Vagina (tissue), 2 donors: ENCODE measurements around the gene TTLL5.

ENCODE experiments used
- CTCF ChIP-seq, 3 experiments: fragments of 450-650 bp in 2 of 3; fragments of 200-600 bp in 1 of 3; sonication (generic) in 1 of 3; IDR thresholded peaks; one replicate each; pipeline ENCODE4 v1.5.1; 2017 to 2019; ENCODE audit warnings: antibody characterized with exemption in 3 of 3, mild to moderate bottlenecking in 2 of 3, moderate library complexity in 2 of 3
- POLR2AphosphoS5 ChIP-seq, 2 donors: sonication (generic); formaldehyde crosslinking; IDR thresholded peaks; one replicate each; pipeline ENCODE4 v1.9.0; 2017; ENCODE audit warnings: antibody characterized with exemption in 2 of 2, mild to moderate bottlenecking in 2 of 2, low read depth in 1 of 2; ENCODE audit not compliant: insufficient read depth in 1 of 2

GRCh38 chr14:75625034-75625433 lies 36.0 kb upstream of the TTLL5 start:
- TF ChIP-seq CTCF (IDR thresholded peaks at IDR 0.05) = no peak
- no peak for TF ChIP-seq POLR2AphosphoS5 (IDR thresholded peaks at IDR 0.05; ENCODE audit: insufficient read depth in 1 of 2, low read depth in 1 of 2)
